GM19438 (cell line): ENCODE measurements around the gene P2RX7.
"Not testable (repeated sequence)": the region's sequence is repeated elsewhere in the genome, so short reads cannot be mapped to it uniquely, and the experiment has no call there.

Source experiments
- ATAC-seq: cut with Tn5 transposase; IDR thresholded peaks from one replicate; pipeline ENCODE4 v1.9.1; 2021; ENCODE audit warnings: low read depth; ENCODE audit not compliant: unreplicated experiment

Gene P2RX7

GRCh38 chr12:121131941-121132341 is 735 bp upstream of the P2RX7 start:
- no peak for ATAC-seq

- ATAC-seq = no peak
These were observed 1.2 kb downstream of the P2RX7 start for GRCh38 chr12:121133838-121134237.

- no peak for ATAC-seq
These were observed 2.6 kb downstream of the P2RX7 start for GRCh38 chr12:121135320-121135719.

GRCh38 chr12:121137512-121137911 is 4.8 kb downstream of the P2RX7 start:
- no peak for ATAC-seq

GRCh38 chr12:121138284-121138683 is 5.6 kb downstream of the P2RX7 start:
- ATAC-seq = no peak

GRCh38 chr12:121139286-121139685 is 6.6 kb downstream of the P2RX7 start:
- ATAC-seq = no peak

- no peak for ATAC-seq
These were observed 9.7 kb downstream of the P2RX7 start for GRCh38 chr12:121142171-121142950.

GRCh38 chr12:121144416-121144914 is 11.8 kb downstream of the P2RX7 start:
- ATAC-seq = no peak

- ATAC-seq = no peak
These were observed 12.5 kb downstream of the P2RX7 start for GRCh38 chr12:121145221-121145620.

GRCh38 chr12:121149289-121149688 is 16.6 kb downstream of the P2RX7 start:
- ATAC-seq = not testable (repeated sequence)

GRCh38 chr12:121154793-121155375 is 22.2 kb downstream of the P2RX7 start:
- no peak for ATAC-seq

- ATAC-seq = no peak
These were observed 23.7 kb downstream of the P2RX7 start for GRCh38 chr12:121156365-121156764.

GRCh38 chr12:121158085-121158484 is 25.4 kb downstream of the P2RX7 start:
- ATAC-seq = no peak

GRCh38 chr12:121158728-121159351 is 26.2 kb downstream of the P2RX7 start:
- not testable (repeated sequence) for ATAC-seq

- ATAC-seq = no peak
These were observed 27.0 kb downstream of the P2RX7 start for GRCh38 chr12:121159467-121160307.

- ATAC-seq = no peak
These were observed 29.7 kb downstream of the P2RX7 start for GRCh38 chr12:121162384-121162783.

- ATAC-seq = no peak
These were observed 30.3 kb downstream of the P2RX7 start for GRCh38 chr12:121162985-121163384.

GRCh38 chr12:121164839-121165238 is 32.2 kb downstream of the P2RX7 start:
- not testable (repeated sequence) for ATAC-seq

GRCh38 chr12:121165316-121165715 is 32.6 kb downstream of the P2RX7 start:
- no peak for ATAC-seq

- no peak for ATAC-seq
These were observed 33.7 kb downstream of the P2RX7 start for GRCh38 chr12:121166356-121166755.
